Measurements from ENCODE around the gene DPH7.
"Not testable (repeated sequence)": the region's sequence is repeated elsewhere in the genome, so short reads cannot be mapped to it uniquely, and the experiment has no call there.

DPH7 gene

DNA sequence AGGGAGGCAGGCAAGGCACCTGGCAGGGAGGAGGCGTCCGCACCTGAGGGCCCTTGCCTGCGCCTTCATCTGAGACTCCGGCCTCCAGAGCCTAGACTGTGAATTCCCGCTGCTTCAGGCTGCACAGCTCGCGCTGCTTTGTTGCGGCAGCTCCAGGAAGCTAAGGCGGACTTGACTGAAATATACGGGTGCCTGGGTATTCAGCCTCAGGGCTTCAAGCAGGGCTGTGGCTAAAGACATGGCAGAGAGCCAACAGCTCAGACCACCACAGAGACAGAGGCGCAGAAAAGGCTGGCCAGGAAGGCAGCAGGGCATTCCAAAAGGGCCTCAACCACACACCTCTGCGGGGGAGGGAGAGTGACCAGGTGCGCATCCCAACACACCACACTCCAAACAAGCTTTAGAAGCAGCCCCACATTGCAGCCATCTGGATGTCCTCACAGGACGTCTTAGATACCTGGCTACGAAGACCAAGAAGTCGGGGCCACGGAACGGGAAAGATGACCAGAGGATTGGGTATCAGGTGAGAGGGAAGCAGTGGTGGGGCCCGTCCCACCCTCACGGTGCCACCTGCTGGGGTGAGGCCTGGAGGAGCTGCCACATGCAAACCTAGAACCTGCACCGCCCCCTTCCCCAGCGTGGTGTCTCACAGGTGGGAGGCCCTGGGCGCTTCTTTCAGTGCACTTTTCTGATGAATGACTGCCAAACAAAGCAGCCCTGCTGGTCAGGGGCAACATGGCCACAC is 1.7 kb upstream of the DPH7 start:
- DNase-seq, result no peak

DNA sequence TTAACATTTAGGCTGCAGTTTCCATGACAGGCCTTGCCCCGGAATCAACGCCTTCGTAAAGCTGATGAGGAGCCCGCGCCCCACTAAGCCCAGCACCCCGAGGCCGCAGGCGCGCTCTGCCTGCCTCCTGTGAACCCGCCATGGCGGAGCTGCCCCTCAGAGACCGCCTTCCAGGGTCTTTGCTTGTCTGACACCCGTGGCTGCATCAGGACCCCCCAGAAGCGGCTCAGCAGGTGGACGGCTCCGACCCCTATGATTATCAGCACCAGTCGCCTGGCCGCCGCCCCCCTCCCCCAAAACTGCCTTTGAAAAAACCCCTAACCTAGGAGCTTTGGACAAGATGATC is 507 bp upstream of the DPH7 start:
- no peak for DNase-seq

DNA sequence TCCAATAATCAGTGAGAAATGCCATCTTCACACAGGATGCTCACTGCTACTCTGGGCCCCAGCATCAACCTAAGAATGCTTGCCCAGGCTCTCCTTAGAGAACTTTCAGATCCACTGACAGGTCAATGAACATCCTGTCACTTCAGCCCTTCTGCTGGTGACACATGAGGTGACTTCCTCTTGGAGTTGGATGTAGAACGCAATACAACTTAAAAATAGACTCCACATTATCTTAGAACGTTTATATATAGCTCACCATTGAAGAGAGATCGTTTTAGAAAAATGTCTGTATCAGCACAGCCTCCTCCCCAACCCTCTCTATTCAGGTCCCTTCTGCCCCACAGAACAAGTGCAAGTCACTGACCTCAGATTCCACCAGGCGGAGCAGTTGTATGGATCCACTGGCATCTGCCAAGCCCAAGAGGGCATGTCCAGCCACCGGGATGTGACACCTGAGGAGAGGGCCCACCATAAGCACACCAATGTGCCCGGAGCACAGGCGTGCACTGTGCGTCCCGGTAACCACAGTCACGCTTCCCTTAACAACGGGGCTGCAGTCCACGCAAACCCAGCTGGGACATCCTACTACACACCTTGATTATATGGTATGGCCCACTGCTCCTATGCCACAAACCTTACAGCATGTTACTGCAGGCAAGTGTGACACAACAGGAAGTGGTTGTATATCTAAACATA is 2.9 kb downstream of the DPH7 start:
- DNase-seq, result no peak

DNA sequence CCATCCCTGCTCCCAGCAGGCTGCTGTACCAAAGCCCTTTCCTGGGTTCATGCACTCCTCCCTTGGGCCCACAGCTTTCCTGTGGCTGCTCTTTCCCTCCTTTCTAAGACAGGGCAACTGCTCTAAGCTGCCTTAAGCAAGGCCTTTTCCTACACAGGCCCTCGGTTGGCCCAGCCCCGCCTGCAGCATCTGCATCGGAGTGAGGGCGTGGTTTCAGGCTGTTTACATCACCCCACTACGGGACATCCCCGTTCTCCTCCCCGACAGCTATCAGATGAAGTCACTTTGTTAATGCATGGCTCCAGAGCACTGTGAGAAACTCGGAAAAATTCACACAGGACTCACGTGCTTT is 3.4 kb downstream of the DPH7 start:
- DNase-seq, result no peak

DNA sequence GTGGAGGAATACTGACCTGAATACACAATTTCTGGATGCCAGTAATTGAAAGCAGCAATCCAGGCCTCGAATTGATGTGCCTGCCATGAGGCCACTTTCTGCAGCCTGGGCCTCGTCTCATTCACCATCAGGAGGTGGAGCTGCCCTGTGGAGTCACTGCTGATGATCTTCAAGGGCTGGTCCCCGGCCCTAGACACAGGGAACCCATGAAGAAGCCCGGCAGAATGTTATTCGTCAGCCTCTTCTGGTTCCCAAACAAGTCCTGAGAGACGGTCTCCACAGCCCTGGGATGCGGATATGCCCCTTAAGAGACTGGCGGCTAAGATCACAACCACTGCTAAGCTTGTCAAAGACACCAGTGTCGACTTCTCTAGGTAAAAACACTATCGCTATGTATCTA is 4.5 kb downstream of the DPH7 start:
- DNase-seq, result no peak

DNA sequence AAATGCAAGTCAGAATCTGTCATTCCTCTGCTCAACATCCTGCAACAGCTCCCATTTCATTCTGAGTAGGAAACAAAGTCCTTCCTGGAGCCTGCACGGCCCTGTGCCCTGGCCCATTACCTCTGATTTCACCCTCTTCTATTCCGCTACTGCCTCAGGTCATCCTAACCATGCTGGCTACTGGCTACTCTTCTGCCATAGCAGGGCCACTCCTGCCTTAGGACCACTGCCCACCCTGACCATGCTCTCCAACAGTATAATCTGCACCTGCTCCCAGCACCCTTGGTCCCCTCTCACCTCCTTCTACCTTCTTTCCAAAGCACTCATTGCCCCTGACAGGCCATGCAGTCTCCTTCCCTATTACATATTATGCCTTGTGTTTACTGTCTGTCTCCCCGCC is 8.2 kb downstream of the DPH7 start:
- no peak for DNase-seq

DNA sequence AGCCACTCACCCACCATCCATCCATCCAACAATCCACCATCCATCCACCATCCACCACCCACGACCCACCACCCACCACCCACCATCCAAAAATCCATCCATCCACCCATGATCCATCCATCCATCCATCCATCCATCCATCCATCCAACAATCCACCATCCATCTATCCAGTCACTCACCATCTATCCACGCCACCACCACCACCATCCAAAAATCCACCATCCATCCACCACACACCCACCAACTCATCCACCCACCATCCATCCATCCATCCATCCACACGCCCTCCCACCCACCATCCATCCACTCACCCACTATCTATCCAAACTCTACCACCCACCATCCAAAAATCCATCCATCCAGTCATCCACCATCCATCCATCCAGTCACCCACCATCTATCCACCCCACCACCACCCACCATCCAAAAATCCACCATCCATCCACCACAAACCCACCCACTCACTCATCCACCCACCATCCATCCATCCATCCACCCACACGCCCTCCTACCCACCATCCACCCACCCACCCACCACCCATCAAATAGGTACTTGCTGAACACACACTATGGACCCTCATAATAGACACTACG is 9.0 kb downstream of the DPH7 start:
- no peak for DNase-seq

DNA sequence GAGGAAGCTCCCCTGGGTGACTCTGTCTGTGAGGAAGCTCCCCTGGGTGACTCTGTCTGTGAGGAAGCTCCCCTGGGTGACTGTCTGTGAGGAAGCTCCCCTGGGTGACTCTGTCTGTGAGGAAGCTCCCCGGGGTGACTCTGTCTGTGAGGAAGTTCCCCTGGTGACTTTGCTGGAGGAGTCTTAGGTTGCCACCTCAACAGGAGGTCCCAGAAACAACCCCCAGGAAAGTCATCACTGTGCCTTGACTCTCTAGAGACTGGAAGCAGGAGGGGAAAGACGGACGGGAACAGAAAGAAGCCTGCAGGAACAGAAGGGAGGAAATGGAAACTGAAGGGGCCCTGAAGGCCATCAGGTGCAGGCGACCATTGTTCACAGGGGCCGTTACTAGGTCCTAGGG is 10.3 kb downstream of the DPH7 start:
- DNase-seq, result not testable (repeated sequence)

DNA sequence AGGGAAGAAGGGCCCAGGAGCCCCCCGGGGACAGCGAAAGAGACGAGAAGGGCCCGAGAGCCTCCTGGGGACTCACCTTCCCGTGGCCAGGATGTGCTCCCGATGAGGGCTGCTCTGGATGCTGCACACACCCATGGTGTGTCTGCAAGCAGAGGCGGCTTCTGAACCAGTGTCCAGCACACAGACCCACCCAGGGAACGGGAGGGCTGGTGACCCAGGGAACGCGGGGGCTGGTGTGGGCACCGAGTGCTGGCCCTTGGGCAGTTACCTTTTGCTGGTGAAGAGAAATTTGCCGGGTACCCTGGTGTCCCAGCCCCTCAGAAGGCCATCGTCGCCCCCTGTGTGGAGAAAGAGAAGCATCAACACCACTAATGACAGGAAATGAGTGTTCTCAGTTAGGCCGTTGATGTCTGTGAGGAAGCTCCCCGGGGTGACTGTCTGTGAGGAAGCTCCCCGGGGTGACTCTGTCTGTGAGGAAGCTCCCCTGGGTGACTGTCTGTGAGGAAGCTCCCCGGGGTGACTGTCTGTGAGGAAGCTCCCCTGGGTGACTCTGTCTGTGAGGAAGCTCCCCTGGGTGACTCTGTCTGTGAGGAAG is 13.8 kb downstream of the DPH7 start:
- DNase-seq, result no peak

DNA sequence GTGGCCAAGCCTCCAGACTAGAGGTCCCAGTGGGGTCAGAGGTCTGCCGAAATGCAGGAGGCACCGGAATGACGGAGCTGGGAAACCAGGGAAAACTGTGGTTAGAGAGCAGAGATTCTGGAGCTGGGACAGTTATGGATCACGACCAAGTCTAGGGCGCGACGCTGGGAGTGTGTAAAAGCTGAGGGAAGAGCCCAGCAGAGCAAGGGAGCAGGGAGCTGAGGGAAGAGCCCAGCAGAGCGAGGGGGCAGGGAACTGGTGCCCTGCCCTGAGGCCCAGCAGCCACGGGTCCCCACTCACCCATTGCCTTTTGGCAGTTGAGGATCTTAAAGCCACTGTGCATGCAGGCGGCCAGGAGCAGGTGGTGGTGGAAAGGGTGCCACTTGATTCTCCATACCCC is 14.6 kb downstream of the DPH7 start:
- no peak for DNase-seq

DNA sequence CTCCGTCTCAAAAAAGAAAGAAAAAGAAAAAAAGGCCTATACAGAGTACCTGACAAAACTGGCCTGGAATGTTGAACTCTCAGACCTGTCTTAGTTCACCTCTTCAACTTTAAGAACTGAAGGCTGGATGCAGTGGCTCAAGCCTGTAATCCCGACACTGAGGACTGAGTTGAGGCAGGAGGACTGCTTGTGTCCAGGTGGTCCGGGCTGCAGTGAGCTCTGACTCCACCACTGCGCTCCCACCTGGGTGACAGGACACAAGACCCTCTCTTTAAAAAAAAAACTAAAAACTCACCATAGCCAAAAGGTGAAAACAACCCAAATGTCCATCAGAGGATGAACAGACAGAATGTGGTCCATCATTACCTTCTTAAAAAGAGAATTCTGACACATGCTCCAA is 20.6 kb downstream of the DPH7 start:
- DNase-seq, result no peak

DNA sequence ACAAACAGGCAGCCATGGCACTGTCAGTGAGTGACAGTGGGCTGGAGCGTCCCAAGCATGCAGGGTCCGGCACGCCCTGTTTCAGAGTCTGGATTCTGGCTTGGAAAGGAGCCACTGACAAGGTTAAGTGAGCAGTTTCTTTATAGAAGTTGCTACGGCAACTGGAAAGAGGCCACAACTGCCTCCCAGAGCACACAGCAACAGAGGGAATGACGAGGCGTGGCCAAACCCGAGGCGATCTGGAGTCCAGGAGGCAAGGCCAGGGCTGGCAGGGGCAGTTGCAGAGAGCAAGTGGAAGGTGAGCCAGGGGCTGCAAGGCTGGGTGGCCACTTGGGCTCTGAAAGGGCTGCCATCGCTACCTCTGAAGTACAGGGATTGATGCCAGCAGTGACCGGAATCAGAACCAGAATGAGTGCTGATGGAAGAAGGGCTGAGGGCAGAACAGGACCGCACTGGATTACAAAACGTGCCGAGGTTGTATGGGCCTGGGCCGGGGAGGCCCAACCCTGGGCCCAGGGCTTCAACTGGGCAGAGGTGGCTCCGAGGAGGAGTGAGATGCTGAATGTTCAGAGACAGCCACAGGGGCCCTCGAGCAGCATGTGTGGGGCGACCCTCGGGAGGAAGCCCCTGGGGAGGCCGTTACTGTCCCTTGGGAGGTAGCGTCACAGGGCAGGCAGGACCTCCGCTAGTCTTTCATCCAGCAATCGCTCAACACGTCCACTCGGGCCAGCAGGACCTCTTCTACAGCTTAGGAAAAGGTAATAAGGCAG is 22.5 kb downstream of the DPH7 start:
- no peak for DNase-seq

DNA sequence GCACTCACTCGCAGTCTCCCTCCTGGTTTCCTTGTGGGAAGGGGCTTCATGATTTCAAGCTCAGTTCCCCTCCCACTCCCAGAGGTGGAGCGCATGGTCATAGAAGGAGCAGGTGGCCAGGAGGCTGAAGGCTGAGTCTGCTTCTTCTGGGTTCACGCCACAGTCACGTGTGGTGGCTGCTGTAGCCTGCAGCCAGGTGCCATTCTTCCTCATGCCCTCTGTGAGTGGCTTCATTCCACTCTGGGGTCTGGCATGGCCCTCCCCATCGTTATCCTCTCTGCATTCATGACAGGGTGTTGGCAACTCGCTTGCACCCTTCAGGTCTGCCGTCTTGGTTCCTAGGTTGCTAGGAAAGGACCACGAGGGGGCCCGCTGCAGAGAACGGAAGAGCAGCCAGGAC is 23.5 kb downstream of the DPH7 start:
- DNase-seq, result no peak

DNA sequence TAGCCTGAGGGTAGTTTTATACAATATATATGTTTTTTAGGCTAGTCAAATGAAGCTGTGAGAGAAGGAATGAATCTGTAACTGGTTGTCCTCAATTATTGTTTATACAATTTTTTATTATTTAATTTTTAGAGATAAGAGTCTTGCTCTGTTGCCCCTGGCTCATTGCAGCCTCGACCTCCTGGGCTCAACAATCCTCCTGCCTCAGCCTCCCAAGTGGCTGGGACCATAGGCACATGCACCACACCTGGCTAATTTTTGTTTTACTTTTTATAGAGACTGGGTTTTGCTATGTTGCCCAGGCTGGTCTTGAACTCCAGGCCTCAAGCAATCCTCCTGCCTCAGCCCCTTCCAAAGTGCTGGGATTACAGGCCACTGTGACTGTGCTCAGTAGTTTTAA is 24.4 kb downstream of the DPH7 start:
- no peak for DNase-seq

DNA sequence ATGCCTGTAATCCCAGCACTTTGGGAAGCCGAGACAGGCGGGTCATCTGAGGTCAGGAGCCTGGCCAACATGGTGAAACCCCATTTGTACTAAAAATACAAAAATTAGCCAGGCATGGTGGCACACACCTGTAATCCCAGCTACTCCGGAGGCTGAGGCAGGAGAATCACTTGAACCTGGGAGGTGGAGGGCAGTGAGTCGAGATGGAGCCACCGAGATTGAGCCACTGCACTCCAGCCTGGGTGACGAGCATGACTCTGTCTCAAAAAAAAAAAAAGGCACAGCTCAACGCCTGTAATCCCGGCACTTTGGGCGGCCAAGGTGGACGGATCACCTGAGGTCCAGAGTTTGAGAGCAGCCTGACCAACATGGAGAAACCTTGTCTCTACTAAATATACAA is 25.1 kb downstream of the DPH7 start:
- not testable (repeated sequence) for DNase-seq

DNA sequence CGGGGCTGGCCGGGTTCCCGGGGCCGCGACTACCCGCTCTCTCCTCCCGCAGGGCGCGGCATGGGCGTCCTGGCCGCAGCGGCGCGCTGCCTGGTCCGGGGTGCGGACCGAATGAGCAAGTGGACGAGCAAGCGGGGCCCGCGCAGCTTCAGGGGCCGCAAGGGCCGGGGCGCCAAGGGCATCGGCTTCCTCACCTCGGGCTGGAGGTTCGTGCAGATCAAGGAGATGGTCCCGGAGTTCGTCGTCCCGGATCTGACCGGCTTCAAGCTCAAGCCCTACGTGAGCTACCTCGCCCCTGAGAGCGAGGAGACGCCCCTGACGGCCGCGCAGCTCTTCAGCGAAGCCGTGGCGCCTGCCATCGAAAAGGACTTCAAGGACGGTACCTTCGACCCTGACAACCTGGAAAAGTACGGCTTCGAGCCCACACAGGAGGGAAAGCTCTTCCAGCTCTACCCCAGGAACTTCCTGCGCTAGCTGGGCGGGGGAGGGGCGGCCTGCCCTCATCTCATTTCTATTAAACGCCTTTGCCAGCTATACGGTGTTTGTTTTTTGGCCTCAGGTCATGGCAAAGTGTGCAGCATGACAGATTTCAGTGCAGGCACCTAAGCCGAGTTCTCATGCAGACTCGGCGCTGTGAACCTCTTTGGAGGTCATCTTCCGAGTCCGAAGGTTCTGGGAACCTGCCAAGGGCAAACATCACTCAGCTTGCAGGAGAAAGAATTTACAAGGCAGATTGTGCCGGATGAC is 26.5 kb downstream of the DPH7 start:
- DNase-seq, result no peak

DNA sequence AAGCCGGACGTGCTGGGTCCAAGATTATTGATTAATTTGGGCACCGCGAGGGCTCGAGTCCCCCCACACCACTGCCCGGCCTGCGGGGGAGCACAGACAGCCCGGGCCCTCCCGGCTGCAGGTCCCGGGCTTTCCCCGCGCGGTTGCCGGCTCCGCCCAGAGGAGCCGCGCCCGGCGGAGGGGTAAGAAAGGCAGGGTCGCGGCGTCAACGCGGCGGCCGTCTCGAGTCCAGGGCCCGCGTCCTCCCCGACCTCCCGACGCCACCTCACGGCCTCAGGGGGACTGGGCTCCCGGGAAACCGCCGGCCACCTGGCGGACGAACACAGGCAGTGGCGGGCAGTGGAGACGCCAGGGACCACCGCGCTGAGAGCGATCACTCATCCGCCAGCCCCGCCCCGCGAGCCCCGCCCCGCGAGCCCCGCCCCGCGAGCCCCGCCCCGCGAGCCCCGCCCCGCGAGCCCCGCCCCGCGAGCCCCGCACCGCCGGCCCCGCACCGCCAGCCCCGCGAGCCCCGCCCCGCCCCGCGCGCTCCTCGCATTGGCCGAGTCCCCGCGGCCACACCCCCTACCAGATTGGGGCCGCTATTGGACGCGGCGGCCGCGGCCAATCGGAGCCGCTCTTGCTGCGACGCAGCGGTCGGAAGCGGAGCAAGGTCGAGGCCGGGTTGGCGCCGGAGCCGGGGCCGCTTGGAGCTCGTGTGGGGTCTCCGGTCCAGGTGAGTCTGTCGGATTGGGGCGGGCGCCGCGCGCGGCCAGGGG is 27.3 kb downstream of the DPH7 start, which contains the start of gene MRPL41:
Gene MRPL41, plus strand, starts transcription at position 616 of the 758 bp plus-strand sequence. CDS start 203 bp downstream, outside the sequence.
- DNase-seq, result peak; percentile 94

DNA sequence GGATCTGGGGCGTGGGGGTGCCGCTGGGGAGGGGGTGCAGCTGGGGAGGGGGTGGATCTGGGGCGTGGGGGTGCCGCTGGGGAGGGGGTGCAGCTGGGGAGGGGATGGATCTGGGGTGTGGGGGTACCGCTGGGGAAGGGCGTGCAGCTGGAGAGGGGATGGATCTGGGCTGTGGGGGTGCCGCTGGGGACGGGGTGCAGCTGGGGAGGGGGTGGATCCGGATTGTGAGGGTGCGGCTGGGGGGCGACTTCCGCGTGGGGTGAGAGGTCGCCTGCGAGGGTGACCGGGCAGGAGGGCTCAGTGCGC is 27.8 kb downstream of the DPH7 start:
- DNase-seq, result not testable (repeated sequence)

DNA sequence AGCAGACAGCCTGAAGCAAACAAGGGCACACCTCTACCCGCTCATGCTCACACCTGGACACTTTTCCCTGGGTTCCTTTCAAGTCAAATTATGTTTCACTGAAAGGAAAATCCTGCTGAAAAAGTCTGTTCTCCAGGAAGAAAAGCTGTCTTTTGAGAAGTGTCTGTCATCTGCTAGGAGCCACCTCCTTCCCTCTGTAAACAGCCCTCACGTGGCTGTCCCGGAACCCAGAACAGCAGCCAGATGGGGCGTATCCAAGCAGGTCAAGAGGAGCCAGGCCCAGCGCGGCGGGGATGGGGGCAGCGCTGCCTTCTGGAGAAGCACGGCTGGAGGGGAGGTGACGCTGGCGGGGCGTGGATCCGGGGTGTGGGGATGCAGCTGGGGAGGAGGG is 28.5 kb downstream of the DPH7 start, which contains the start of gene PNPLA7:
Gene PNPLA7, minus strand, starts transcription at position 172 of the 391 bp plus-strand sequence. CDS start 205 bp downstream, outside the sequence.
- DNase-seq, result peak; percentile 89

DNA sequence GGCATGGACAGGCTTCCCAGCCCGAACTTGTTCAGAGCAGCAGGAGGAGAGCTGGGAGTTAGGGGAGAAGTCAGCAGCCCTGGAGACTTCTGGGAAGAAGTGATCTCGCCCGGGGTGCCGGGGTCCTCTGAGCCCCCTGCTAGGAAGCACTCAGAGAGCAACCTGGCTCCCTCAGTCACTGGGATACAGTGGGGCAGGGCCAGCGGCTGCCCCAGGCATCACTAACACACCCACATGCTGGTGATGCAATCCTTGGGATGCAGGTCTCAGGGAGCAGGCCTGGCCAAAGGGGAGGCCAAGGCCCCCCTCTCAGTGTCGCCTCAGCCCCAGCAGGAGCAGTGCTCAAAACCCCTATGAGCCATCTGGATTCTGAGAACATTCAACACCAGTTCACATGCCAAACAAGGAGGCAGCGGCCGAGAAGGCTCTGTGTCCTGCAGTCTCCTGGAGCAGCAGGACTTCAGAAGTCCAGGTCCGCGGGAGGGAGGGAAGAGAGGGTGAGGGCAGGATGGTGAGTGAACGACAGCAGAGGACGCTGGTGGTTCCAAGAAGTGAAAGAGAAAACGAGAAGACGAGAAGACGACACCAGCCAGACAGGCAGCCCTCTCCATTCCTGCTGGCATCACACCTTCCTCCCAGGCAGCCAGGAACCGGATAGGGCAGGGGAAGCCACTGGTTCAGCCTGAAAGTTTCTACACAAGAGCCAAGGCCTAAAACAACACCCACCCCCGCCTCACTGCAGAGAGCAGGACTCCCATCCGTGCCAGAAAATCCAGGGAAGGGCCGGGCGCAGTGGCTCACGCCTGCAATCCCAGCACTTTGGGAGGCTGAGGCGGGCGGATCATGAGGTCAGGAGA is 30.8 kb downstream of the DPH7 start:
- DNase-seq, result no peak

DNA sequence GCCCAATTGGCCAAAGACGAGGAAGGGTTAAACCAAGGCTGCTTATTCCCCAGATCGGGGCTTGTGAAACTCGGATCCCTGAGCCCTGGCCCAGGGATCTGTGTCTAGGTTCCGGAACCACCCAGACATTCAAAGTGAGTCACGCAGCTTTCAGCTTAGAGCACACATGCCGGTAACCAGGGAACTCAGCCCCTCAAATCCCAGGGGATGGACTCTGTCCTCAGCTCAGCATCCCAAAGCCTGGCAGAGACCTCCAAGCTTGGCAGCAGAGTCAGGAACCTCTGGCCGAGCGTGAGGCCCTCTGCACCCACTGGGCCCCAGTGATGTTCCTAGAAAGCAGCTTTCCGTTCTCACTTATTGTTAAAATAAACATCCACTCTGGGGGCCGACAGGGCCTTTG is 33.6 kb downstream of the DPH7 start:
- DNase-seq, result no peak
